PC-3 (cell line): ENCODE results near the gene LRRC39. TPM values are rescaled to one million over a fixed set of nuclear protein-coding genes. Genes with fewer than 3 reads are reported as not detected.

ENCODE experiments used
- ATAC-seq: fragments of 200-7000 bp; cut with Tn5 transposase; 2 replicates; pipeline ENCODE4 v1.9.1; 2020; ENCODE audit warnings: mild to moderate bottlenecking, moderate library complexity
- BruUV-seq: library from RNA; stranded (reverse); fragments of 400-500 nt; replicated peaks from 2 replicates; lab custom pipeline; 2021; lab: Mats Ljungman, UMichigan
- CTCF ChIA-PET: fragments of 300-600 bp; sonication (Branson Sonifier 250); formaldehyde crosslinking; loops from one replicate; lab custom pipeline; 2022; ENCODE audit warnings: antibody characterized with exemption; lab: Charles Lee
- POLR2A ChIA-PET: fragments of 300-600 bp; sonication (Branson Sonifier 250); formaldehyde crosslinking; loops from one replicate; lab custom pipeline; 2022; ENCODE audit warnings: antibody characterized with exemption; ENCODE audit not compliant: unreplicated experiment; lab: Charles Lee
- DNase-seq: peaks from one replicate; pipeline ENCODE4 v3.0.0-alpha.2; 2015
- H2AFZ ChIP-seq: fragments of 300-600 bp; sonication (generic); 2 replicates; pipeline ENCODE4 v1.6.0; 2016; ENCODE audit warnings: antibody characterized with exemption, low read length
- H3F3A ChIP-seq: fragments of 300-600 bp; sonication (generic); one replicate; pipeline ENCODE4 v1.6.0; 2017; ENCODE audit warnings: antibody characterized with exemption, low read length, control low read depth, mild to moderate bottlenecking; ENCODE audit not compliant: unreplicated experiment
- H3K27ac ChIP-seq: fragments of 300-600 bp; sonication (generic); 2 replicates; pipeline ENCODE4 v1.5.1; 2016; ENCODE audit warnings: mild to moderate bottlenecking, low read length
- H3K27me3 ChIP-seq: fragments of 300-600 bp; sonication (generic); 2 replicates; pipeline ENCODE4 v1.6.1; 2016; ENCODE audit warnings: low read length, mixed read lengths
- H3K36me3 ChIP-seq: fragments of 300-600 bp; sonication (generic); 2 replicates; pipeline ENCODE4 v1.6.1; 2016; ENCODE audit warnings: low read depth, mixed run types, low read length, mixed read lengths
- H3K4me1 ChIP-seq: fragments of 300-600 bp; sonication (generic); 2 replicates; pipeline ENCODE4 v1.5.1; 2016; ENCODE audit warnings: low read length; ENCODE audit not compliant: insufficient read depth
- H3K4me2 ChIP-seq: fragments of 300-600 bp; sonication (generic); 2 replicates; pipeline ENCODE4 v1.6.0; 2016; ENCODE audit warnings: low read length
- H3K4me3 ChIP-seq: fragments of 300-600 bp; sonication (generic); 2 replicates; pipeline ENCODE4 v1.5.1; 2016; ENCODE audit warnings: mild to moderate bottlenecking, low read length, mixed read lengths
- H3K79me2 ChIP-seq: fragments of 300-600 bp; sonication (generic); 2 replicates; pipeline ENCODE4 v1.6.1; 2017; ENCODE audit warnings: low read length, mixed read lengths
- H3K9ac ChIP-seq: fragments of 300-600 bp; sonication (generic); 2 replicates; pipeline ENCODE4 v1.6.0; 2016; ENCODE audit warnings: mild to moderate bottlenecking, low read length
- H3K9me2 ChIP-seq: fragments of 300-600 bp; sonication (generic); replicated peaks from 2 replicates; pipeline ENCODE4 v1.6.1; 2016; ENCODE audit warnings: mixed run types, low read length, mixed read lengths
- H3K9me3 ChIP-seq: fragments of 300-600 bp; sonication (generic); 2 replicates; pipeline ENCODE4 v1.6.1; 2016; ENCODE audit warnings: low read length, mixed read lengths
- H4K20me1 ChIP-seq: fragments of 300-600 bp; sonication (generic); 2 replicates; pipeline ENCODE4 v1.6.1; 2016; ENCODE audit warnings: low read length, mixed read lengths
- CTCF ChIP-seq: fragments of 300-600 bp; sonication (generic); conservative IDR thresholded peaks from 2 replicates; pipeline ENCODE4 v1.5.1; 2017; ENCODE audit warnings: antibody characterized with exemption, low read depth, mild to moderate bottlenecking, low read length
- EZH2 ChIP-seq: fragments of 300-600 bp; sonication (generic); IDR thresholded peaks from one replicate; pipeline ENCODE4 v1.6.1; 2017; ENCODE audit warnings: antibody characterized with exemption, mild to moderate bottlenecking, low read length; ENCODE audit not compliant: unreplicated experiment
- EZH2phosphoT487 ChIP-seq: fragments of 300-600 bp; sonication (generic); IDR thresholded peaks from 2 replicates; pipeline ENCODE4 v1.6.1; 2018; ENCODE audit warnings: mild to moderate bottlenecking, antibody characterized with exemption, low read length, borderline replicate concordance
- intact Hi-C: fragments of 100-400 bp; cut with micrococcal nuclease; formaldehyde crosslinking; loops from 2 replicates; pipeline ENCODE4 v1.9.0; 2023
- total RNA-seq: library from RNA; depleted of rRNA; stranded (reverse); fragments of >200 nt; gene quantifications from 2 replicates; pipeline ENCODE4 v1.2.3, GENCODE V29; 2014

Gene LRRC39
- total RNA-seq, 1 experiment from 2014 or later = 0.84 TPM

DNA sequence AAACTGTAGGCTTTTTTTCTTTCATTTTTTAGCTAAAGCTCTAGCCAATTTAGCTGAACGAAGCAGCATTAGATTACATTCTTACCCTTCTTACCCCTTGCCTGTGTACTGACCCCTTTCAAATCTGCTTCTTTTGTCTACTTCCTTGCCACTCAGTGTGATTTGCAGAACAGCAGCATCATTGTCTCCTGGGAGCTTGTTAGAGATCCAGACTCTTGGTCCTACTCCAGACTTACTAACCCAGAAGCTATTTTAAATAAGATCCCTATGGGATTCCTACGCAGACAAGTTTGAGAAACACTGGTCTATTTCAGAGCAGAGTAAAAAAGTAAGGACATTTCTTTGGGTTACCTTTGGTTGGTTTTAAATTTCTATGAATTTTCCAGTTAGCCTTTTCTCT, 13.8 kb downstream of the LRRC39 start:
- H3K4me2 ChIP-seq = no peak overlapping the region
- POLR2A ChIA-PET = no interaction called here
- H2AFZ ChIP-seq = no peak overlapping the region
- H3F3A ChIP-seq = no peaks in the 10 kb centered on the region
- H3K4me3 ChIP-seq = no peak overlapping the region
- no peaks in the 10 kb centered on the region for H4K20me1 ChIP-seq
- no peaks in the 10 kb centered on the region for H3K27me3 ChIP-seq
- no peaks in the 10 kb centered on the region for H3K9me2 ChIP-seq
- TF ChIP-seq EZH2 (no peak), EZH2phosphoT487 (no peak), CTCF (no peak)
- no peak overlapping the region for H3K27ac ChIP-seq
- H3K4me1 ChIP-seq = no peaks in the 10 kb centered on the region
- CTCF ChIA-PET = no interaction called here
- no TSS peak for BruUV-seq
- intact Hi-C loops = no loop called here
- no peak overlapping the region for H3K9ac ChIP-seq
- no peaks in the 10 kb centered on the region for H3K79me2 ChIP-seq
- H3K36me3 ChIP-seq = no peaks in the 10 kb centered on the region
- DNase-seq (no peak), ATAC-seq (no peak)
- H3K9me3 ChIP-seq = no peaks in the 10 kb centered on the region

DNA sequence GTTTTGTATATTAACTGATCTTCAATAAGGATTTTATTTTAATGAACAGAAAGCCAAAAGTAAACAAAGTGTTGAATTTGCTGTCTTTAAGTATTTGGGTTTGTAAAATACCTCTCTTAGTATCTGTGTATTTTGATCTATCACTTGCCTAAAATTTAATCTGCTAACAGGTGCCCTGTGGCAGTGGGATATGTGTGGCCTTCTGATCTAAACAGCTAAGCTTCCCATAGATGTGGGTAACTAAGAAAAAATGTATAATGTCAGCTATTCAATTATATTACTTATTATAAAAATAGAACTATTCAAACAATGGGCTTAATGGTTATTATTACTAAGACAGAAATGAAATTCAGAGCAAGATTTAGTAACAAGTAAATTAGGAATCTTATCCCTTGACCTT, 15.2 kb downstream of the LRRC39 start:
- Histone ChIP-seq H3K4me2 (no peak overlapping the region), H3F3A (no peaks in the 10 kb centered on the region), H3K4me3 (no peak overlapping the region), H3K79me2 (no peaks in the 10 kb centered on the region), H3K27ac (no peak overlapping the region), H3K36me3 (no peaks in the 10 kb centered on the region), H3K9me2 (no peaks in the 10 kb centered on the region), H3K9me3 (no peaks in the 10 kb centered on the region), H4K20me1 (no peaks in the 10 kb centered on the region), H3K9ac (no peak overlapping the region), H3K4me1 (no peaks in the 10 kb centered on the region), H2AFZ (no peak overlapping the region), H3K27me3 (no peaks in the 10 kb centered on the region)
- intact Hi-C loops = no loop called here
- ChIA-PET CTCF (interaction anchor here (0.6 kb wide), 1 partner anchor 1684 kb away, joined by 3 read pairs; no protein-coding TSS in a partner anchor), POLR2A (no interaction called here)
- BruUV-seq = no TSS peak
- DNase-seq = no peak
- ATAC-seq = no peak
- TF ChIP-seq EZH2phosphoT487 = no peak
- TF ChIP-seq CTCF = no peak
- no peak for TF ChIP-seq EZH2

DNA sequence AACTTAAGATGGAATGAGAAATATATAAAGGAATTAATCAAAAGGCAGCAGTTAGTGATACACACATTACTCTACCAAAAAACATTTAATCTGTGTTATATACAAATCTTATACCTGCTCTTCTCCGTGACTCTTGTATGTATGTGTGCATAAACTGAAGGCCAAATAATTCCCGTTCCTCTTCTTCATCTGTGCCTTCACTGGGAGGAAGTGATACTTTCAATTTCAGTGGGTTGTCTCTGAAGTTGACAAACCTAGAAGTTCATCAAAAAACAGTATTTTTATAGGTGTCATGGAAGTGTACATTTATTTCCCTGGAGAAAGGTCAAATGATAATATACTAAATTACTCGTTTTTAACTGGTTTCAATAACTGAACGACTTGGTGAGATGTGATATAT, 25.8 kb downstream of the LRRC39 start:
- CTCF ChIA-PET = no interaction called here
- DNase-seq = no peak

More for the DNA sequence above, 25.8 kb downstream of the LRRC39 start:
- no peak for TF ChIP-seq EZH2
- TF ChIP-seq CTCF = no peak
- H3K4me3 ChIP-seq = no peak overlapping the region
- BruUV-seq = no TSS peak
- H3K9me3 ChIP-seq = no peaks in the 10 kb centered on the region
- no peaks in the 10 kb centered on the region for H3K27me3 ChIP-seq
- H3K9me2 ChIP-seq = no peaks in the 10 kb centered on the region
- POLR2A ChIA-PET = interaction anchor here (0.6 kb wide), 1 partner anchor 386 kb away, joined by 8 read pairs; no protein-coding TSS in a partner anchor
- H2AFZ ChIP-seq = no peak overlapping the region
- no peaks in the 10 kb centered on the region for H3K79me2 ChIP-seq
- H3K4me1 ChIP-seq = no peaks in the 10 kb centered on the region
- H3K36me3 ChIP-seq = peaks cover 19% of the 10 kb centered on the region
- no peak overlapping the region for H3K27ac ChIP-seq
- ATAC-seq = no peak
- no peak overlapping the region for H3K4me2 ChIP-seq
- no peaks in the 10 kb centered on the region for H4K20me1 ChIP-seq
- H3F3A ChIP-seq = no peaks in the 10 kb centered on the region
- no peak overlapping the region for H3K9ac ChIP-seq
- intact Hi-C loops = loop anchor here (5.0 kb wide), 1 partner anchor 305 kb away; no protein-coding TSS in a partner anchor
